ENCODE results near the gene FAM210A. TPM values are rescaled to one million over a fixed set of nuclear protein-coding genes. Genes with fewer than 3 reads are reported as not detected.

Gene FAM210A
- polyA plus RNA-seq, 2 of the 4 experiments (the other 2 are of a cell fraction), result 17.1 to 26.2 TPM

DNA sequence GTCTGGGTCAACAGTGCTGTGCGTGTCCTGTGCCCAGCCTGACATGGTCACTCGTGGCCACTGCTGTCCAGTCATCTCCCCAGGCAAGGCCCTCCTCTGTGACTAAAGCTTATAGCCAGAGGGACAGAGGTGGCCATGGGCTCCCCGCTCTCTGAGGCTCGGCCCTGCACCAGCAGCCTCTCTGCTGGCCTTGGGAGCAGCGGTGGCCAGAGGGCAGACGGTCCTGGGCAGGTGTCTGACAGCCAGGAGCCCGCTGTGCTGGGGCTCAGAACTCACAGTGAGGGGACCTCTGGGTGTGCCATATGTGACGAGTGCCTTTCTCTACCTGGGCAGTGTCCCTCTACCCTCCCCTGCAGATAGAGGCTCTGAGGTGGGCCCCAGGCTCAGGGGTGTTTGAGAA, 98.7 kb downstream of the FAM210A start:
- FAIRE-seq, result no peak
- POLR2A ChIA-PET, result no interaction called here
- no peak for DNase-seq (ENCODE audit: low read depth in 1 of 2, low spot score in 1 of 2)
- peaks cover 5% of the 10 kb centered on the region; the same call in 1 of the 3 replicates for H3K4me1 ChIP-seq
- H3K9me3 ChIP-seq, result no peaks in the 10 kb centered on the region
- H3K4me2 ChIP-seq, result no peak overlapping the region
- WGBS (ENCODE audit: missing lambda C conversion rate), result 40% methylated on average over 1 of the region's 8 CpGs
- H3K4me3 ChIP-seq, result no peak overlapping the region
- CTCF ChIA-PET, result no interaction called here
- TF ChIP-seq, protein P1, sequence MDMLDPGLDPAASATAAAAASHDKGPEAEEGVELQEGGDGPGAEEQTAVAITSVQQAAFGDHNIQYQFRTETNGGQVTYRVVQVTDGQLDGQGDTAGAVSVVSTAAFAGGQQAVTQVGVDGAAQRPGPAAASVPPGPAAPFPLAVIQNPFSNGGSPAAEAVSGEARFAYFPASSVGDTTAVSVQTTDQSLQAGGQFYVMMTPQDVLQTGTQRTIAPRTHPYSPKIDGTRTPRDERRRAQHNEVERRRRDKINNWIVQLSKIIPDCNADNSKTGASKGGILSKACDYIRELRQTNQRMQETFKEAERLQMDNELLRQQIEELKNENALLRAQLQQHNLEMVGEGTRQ (IDR thresholded peaks at IDR 0.05), result no peak
- TF ChIP-seq, protein P2, sequence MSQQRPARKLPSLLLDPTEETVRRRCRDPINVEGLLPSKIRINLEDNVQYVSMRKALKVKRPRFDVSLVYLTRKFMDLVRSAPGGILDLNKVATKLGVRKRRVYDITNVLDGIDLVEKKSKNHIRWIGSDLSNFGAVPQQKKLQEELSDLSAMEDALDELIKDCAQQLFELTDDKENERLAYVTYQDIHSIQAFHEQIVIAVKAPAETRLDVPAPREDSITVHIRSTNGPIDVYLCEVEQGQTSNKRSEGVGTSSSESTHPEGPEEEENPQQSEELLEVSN (IDR thresholded peaks at IDR 0.05; ENCODE audit: borderline replicate concordance, low read depth), result no peak
- TF ChIP-seq ESRRA (IDR thresholded peaks at IDR 0.05; ENCODE audit: borderline replicate concordance, low read length) (no peak), FOSB (CRISPR knock-in tag; IDR thresholded peaks at IDR 0.05) (no peak), PHF8 (IDR thresholded peaks at IDR 0.05; ENCODE audit: borderline replicate concordance, low read depth) (no peak)
- H3K27ac ChIP-seq, result no peak overlapping the region
- no peak for ATAC-seq

DNA sequence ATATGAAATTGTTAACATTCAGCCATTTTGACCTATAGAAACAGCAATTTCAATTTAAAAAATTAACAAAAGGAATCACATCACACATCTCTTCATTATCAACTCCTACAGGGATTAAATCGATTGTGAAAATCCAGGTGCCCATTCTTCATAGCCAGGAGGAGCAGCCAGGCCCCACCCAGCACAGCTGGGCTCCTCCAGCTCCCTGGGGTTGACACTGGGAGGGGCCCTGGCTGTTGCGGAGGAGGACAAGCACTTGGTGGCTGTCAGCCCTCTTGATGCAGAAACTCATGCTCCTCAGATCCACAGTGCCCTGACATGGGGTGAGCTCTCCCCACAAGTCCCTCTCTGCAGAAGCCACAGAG, 99.8 kb downstream of the FAM210A start:
- no peak for DNase-seq (ENCODE audit: low read depth in 1 of 2, low spot score in 1 of 2)
- no peak for ATAC-seq
- no peak overlapping the region for H3K4me2 ChIP-seq
- peaks cover 5% of the 10 kb centered on the region; the same call in 1 of the 3 replicates for H3K4me1 ChIP-seq
- 13% methylated on average over 1 of the region's 2 CpGs for WGBS (ENCODE audit: missing lambda C conversion rate)
- H3K9me3 ChIP-seq, result no peaks in the 10 kb centered on the region
- no peak overlapping the region for H3K27ac ChIP-seq
- CTCF ChIA-PET, result interaction anchor here (1.4 to 1.8 kb wide), 2 partner anchors 69 to 411 kb away, joined by 6 read pairs; no protein-coding TSS in a partner anchor
- H3K4me3 ChIP-seq, result no peak overlapping the region
- TF ChIP-seq TFCP2L1 (CRISPR knock-in tag; IDR thresholded peaks at IDR 0.05) (no peak), NFE2L2 (conservative IDR thresholded peaks at IDR 0.05; ENCODE audit: low read length) (no peak), JUNB (IDR thresholded peaks at IDR 0.05) (no peak), ZC3H11A (IDR thresholded peaks at IDR 0.05) (no peak), CBX8 (IDR thresholded peaks at IDR 0.05) (no peak)
- TF ChIP-seq, protein P3, sequence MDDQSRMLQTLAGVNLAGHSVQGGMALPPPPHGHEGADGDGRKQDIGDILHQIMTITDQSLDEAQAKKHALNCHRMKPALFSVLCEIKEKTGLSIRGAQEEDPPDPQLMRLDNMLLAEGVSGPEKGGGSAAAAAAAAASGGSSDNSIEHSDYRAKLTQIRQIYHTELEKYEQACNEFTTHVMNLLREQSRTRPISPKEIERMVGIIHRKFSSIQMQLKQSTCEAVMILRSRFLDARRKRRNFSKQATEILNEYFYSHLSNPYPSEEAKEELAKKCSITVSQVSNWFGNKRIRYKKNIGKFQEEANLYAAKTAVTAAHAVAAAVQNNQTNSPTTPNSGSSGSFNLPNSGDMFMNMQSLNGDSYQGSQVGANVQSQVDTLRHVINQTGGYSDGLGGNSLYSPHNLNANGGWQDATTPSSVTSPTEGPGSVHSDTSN (IDR thresholded peaks at IDR 0.05), result no peak
- no peak for FAIRE-seq
- POLR2A ChIA-PET, result no interaction called here

DNA sequence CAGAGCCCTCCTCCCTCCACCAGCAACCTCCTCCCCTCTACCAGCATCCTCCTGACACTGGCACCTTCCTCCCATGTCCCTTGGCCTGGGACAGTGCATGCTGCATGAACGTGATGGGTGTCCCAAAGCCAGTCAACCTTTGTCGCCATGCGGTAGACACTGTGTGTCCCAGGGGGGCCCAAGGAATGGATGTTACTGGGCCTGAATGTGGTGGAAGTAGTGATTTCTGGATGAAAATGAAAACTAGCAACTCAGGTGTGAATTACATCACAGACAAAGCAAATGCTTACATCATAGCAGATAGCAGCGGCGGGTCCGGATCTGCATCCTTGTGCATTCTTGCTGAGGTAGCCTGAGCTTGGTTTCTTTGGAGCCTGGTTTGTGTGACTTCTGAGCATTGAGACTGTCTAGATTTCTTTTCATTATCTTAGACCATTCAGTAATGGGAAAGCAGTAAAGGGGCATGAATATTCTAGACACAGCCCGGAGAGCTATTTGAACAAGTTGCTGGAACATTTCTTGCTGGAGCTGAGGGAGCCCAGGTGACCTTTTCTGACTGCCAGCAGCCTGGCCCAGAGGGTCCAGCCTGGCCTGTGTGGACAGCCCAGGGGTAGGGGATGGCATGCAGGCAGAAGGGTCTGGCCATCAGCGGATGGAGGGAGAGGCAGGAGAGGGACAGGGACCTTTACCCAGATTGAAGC, 100.4 kb downstream of the FAM210A start:
- no peak overlapping the region for H3K4me3 ChIP-seq
- ChIA-PET POLR2A (no interaction called here), CTCF (interaction anchor here (1.4 to 1.8 kb wide), 2 partner anchors 68 to 410 kb away, joined by 6 read pairs; no protein-coding TSS in a partner anchor)
- WGBS (ENCODE audit: missing lambda C conversion rate), result 86% methylated on average over 7 of the region's 8 CpGs
- ATAC-seq (no peak), DNase-seq (ENCODE audit: low read depth in 1 of 2, low spot score in 1 of 2) (no peak), FAIRE-seq (no peak)
- TF ChIP-seq, protein P4, sequence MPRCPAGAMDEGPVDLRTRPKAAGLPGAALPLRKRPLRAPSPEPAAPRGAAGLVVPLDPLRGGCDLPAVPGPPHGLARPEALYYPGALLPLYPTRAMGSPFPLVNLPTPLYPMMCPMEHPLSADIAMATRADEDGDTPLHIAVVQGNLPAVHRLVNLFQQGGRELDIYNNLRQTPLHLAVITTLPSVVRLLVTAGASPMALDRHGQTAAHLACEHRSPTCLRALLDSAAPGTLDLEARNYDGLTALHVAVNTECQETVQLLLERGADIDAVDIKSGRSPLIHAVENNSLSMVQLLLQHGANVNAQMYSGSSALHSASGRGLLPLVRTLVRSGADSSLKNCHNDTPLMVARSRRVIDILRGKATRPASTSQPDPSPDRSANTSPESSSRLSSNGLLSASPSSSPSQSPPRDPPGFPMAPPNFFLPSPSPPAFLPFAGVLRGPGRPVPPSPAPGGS (IDR thresholded peaks at IDR 0.05), result no peak
- TF ChIP-seq, protein P3 (IDR thresholded peaks at IDR 0.05), result no peak
- no peak for TF ChIP-seq HDAC2 (IDR thresholded peaks at IDR 0.05)
- no peak for TF ChIP-seq EHMT2 (IDR thresholded peaks at IDR 0.05; ENCODE audit: low read depth)
- peaks cover 5% of the 10 kb centered on the region; the same call in 1 of the 3 replicates for H3K4me1 ChIP-seq
- no peaks in the 10 kb centered on the region for H3K9me3 ChIP-seq
- no peak overlapping the region for H3K4me2 ChIP-seq
- H3K27ac ChIP-seq, result no peak overlapping the region
